GM19397 (cell line): ENCODE measurements around the gene PRPF40A.
"Not testable (repeated sequence)": the region's sequence is repeated elsewhere in the genome, so short reads cannot be mapped to it uniquely, and the experiment has no call there.

Source experiments
- ATAC-seq: cut with Tn5 transposase; IDR thresholded peaks from one replicate; pipeline ENCODE4 v1.9.1; 2021; ENCODE audit warnings: mild to moderate bottlenecking, moderate library complexity; ENCODE audit not compliant: unreplicated experiment

The PRPF40A gene

GRCh38 chr2:152717228-152718075 lies at the start of gene PRPF40A:
PRPF40A (minus strand) TSS chr2:152717461; CDS start chr2:152717439, 22 bp downstream.
- peak; percentile 68 for ATAC-seq

GRCh38 chr2:152766928-152767327 lies 49.7 kb upstream of the PRPF40A start:
- no peak for ATAC-seq

- ATAC-seq = no peak
These were observed 46.4 kb upstream of the PRPF40A start for GRCh38 chr2:152763651-152764050.

DNA sequence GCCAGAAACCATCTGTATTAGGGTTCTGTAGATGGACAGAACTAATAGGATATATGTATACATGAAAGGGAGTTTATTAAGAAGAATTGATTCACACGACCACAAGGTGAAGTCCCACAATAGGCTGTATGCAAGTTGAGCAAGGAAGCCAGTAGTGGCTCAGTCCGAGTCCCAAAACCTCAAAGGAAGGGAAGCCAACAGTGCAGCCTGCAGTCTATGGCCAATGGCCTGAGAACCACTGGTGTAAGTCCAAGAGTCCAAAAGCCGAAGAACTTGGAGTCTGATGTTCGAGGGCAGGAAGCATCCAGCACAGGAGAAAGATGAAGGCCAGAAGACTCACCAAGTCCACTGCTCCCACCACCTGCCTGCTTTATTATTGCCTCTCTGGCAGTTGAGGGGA lies 45.9 kb upstream of the PRPF40A start:
- not testable (repeated sequence) for ATAC-seq

GRCh38 chr2:152762202-152762601 lies 44.9 kb upstream of the PRPF40A start:
- no peak for ATAC-seq

GRCh38 chr2:152761214-152761613 lies 44.0 kb upstream of the PRPF40A start:
- ATAC-seq = no peak

GRCh38 chr2:152759290-152760072 lies 42.2 kb upstream of the PRPF40A start:
- ATAC-seq = no peak

GRCh38 chr2:152755029-152755428 lies 37.8 kb upstream of the PRPF40A start:
- ATAC-seq = no peak

- ATAC-seq = not testable (repeated sequence)
These were observed 30.5 kb upstream of the PRPF40A start for GRCh38 chr2:152747751-152748150.

- no peak for ATAC-seq
These were observed 25.7 kb upstream of the PRPF40A start for GRCh38 chr2:152743002-152743401.

DNA sequence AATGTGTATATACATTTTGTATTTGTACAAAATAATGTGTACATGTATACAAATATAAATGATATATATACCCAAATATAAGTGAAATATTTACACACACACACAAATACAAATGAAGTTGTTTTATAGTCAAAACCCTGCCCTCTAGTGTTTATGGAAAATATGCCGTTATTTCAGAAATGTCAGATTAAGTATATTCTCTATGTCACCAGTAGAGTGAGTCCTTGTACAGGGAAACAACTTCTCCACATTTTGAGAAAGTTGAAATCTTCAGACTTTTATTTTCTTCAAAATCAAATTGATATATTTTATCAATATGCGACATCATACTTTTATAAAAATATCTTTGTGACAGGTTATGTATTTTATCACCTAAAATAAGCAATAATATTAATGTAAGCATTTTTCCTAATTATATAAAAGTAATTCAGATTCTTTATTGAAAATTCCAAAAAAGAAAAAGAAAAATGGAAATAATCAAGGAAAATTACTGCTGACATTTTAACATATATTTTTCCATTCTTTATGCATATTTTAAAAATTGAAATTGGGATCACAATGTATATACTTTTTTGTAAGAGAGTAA lies 23.6 kb upstream of the PRPF40A start:
- peak; percentile 53 for ATAC-seq

DNA sequence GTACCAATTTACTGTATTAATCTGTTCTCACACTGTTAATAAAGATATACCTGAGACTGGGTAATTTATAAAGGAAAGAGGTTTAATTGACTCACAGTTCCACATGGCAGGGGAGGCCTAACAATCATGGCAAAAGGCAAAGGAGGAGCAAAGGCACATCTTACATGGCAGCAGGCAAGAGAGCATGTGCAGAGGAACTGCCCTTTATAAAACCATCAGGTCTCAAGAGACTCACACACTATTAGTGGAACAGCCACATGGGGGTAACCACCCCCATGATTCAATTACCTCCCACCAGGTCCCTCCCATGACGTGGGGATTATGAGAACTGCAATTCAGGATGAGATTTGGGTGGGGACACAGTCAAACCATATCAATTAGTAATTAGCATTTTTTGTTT lies 22.4 kb upstream of the PRPF40A start:
- not testable (repeated sequence) for ATAC-seq

DNA sequence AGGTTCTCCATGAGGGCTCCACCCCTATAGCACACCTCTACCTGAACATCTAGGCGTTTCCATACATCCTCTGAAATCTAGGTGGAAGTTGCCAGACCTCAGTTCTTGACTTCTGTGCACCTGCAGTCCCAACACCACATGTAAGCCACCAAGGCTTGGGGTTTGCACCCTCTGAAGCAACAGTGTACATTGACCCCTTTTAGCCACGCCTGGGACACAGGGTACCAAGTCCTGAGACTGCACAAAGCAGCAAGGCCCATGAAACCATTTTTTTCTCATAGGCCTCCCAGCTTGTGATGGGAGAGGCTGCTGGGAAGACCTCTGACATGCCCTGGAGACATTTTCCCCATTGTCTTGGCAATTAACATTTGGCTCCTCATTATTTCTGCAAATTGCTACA lies 21.2 kb upstream of the PRPF40A start:
- no peak for ATAC-seq

GRCh38 chr2:152737509-152737908 lies 20.2 kb upstream of the PRPF40A start:
- not testable (repeated sequence) for ATAC-seq

- peak; percentile 92 for ATAC-seq
These were observed 13.5 kb upstream of the PRPF40A start for GRCh38 chr2:152730591-152731333.

GRCh38 chr2:152729844-152730243 lies 12.6 kb upstream of the PRPF40A start:
- ATAC-seq = no peak

GRCh38 chr2:152723918-152724317 lies 6.7 kb upstream of the PRPF40A start:
- no peak for ATAC-seq

DNA sequence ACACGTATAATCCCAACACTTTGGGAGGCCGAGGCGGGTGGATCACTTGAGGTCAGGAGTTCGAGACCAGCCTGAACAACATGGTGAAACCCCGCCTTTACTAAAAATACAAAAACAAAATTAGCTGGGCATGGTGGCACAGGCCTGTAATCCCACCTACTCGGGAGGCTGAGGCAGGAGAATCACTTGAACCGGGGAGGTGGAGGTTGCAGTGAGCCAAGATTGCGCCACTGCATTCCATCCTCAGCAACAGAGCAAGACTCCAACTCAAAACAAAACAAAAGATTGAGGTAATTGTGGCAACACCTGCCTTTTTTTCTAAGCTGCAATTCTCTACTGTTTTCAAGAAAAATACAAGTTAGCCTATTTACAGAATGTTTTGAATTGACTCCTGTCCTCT lies 5.4 kb upstream of the PRPF40A start:
- not testable (repeated sequence) for ATAC-seq

GRCh38 chr2:152720794-152721193 lies 3.5 kb upstream of the PRPF40A start:
- no peak for ATAC-seq

DNA sequence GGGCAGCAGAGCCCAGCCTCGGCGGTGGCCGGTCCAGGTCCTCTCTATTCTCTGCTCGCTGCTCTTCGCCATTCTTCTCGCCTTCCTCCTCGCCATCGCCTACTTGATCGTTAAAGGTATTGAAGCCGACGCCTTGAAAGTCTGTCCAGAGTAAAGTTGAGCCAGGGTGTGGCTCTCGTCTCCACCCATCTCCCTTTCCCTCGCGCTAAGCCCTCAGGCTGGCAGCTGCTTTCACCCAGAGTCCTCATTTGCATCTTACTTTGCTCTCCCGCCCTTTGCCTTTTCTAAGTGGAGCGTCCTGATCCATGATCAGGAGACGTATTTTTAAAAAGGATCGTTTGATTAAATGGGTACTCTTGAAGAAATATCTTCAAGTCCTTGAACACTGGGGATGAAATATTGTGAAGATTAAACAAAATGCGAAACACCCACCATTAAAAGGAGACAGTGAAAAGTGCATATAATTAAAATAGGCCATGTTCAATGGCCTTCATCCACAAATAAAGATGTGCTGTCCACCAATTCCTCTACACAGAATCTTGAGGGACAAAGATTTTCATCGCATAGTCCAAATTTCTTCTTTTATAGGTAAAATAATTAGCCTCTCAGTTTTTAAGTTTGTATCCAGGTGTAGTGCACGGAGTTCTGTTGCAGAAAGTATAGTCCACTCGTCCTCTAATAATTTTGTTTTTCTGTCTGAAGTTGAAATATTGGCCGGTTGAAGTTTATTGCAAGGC lies 1.8 kb upstream of the PRPF40A start:
- peak; percentile 20 for ATAC-seq
